ENCODE data around the gene RAD9A. TPM values are rescaled to one million over a fixed set of nuclear protein-coding genes. Genes with fewer than 3 reads are reported as not detected.

The RAD9A gene
- total RNA-seq, 2 donors from 2014 or later = 30.2 to 49.4 TPM

DNA sequence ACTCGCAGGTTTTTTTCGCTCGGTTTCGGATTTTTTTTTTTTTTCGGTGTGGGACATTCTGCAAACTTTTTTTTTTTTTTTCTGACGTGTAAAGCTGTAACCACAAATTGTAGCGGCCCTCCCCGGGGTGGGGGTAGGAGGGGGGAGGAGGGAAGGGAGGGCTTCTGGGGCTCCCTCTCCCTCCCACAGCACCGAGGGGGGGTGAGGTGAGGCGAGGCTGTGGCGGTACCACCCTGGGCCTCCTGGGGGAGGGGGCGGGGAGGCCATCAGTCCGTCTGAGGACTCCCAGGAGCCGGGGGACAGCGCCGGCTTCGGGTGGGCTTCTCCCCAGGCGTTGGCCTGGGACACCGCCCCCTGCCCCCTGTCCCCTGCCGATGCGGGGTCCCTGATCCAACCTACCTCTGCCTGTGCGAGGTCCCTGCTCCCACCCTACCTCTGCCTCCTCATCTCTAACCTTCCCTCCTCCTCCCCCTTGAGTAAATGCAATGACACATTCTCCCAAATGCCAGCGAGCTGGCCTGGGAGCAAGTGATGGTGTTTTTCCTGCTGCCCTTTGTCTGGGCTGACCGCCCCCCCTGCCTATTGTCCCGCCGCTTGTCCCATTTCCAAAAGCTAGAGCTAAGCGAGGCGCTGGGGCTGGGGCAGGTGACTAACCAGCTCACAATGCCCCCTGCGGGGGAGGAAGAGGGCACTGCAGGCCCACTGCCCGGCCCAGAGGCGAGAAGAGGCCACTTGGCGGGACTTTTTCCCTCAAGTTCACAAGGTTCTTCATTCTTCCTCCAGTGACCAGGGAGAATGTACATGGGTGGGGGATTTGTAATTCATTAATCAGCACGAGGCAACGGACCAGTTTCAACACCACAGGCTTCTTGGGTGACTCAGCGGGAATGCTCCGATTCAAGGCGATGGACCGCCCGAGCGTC, 17.9 kb upstream of the RAD9A start:
- Histone ChIP-seq H3K27me3 (replicated peaks; ENCODE audit: insufficient read depth) (no peaks in the 10 kb centered on the region), H3K9me3 (no peaks in the 10 kb centered on the region), H3K36me3 (no peaks in the 10 kb centered on the region), H3K4me3 (peak overlapping the region; percentile 70 to 81), H3K4me1 (replicated peaks) (peaks cover 19% of the 10 kb centered on the region), H3K27ac (peak overlapping the region; percentile 86 to 89)
- peak; percentile 75 for DNase-seq (ENCODE audit: low spot score)
- intact Hi-C loops (cut with DNase I) = loop anchor here (2.0 kb wide), 1 partner anchor 21 kb away; the partner anchor contains the start of gene POLD4
- WGBS = 13% methylated on average over 34 of the region's 40 CpGs
- TF ChIP-seq POLR2A (IDR thresholded peaks at IDR 0.05) (peak; percentile 37), POLR2AphosphoS5 (IDR thresholded peaks at IDR 0.05) (peak; percentile 73)
- TF ChIP-seq, protein P1, sequence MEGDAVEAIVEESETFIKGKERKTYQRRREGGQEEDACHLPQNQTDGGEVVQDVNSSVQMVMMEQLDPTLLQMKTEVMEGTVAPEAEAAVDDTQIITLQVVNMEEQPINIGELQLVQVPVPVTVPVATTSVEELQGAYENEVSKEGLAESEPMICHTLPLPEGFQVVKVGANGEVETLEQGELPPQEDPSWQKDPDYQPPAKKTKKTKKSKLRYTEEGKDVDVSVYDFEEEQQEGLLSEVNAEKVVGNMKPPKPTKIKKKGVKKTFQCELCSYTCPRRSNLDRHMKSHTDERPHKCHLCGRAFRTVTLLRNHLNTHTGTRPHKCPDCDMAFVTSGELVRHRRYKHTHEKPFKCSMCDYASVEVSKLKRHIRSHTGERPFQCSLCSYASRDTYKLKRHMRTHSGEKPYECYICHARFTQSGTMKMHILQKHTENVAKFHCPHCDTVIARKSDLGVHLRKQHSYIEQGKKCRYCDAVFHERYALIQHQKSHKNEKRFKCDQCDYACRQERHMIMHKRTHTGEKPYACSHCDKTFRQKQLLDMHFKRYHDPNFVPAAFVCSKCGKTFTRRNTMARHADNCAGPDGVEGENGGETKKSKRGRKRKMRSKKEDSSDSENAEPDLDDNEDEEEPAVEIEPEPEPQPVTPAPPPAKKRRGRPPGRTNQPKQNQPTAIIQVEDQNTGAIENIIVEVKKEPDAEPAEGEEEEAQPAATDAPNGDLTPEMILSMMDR (IDR thresholded peaks at IDR 0.05) = peak in 3 of 4 experiments; percentile 42 to 79 (median 68)

DNA sequence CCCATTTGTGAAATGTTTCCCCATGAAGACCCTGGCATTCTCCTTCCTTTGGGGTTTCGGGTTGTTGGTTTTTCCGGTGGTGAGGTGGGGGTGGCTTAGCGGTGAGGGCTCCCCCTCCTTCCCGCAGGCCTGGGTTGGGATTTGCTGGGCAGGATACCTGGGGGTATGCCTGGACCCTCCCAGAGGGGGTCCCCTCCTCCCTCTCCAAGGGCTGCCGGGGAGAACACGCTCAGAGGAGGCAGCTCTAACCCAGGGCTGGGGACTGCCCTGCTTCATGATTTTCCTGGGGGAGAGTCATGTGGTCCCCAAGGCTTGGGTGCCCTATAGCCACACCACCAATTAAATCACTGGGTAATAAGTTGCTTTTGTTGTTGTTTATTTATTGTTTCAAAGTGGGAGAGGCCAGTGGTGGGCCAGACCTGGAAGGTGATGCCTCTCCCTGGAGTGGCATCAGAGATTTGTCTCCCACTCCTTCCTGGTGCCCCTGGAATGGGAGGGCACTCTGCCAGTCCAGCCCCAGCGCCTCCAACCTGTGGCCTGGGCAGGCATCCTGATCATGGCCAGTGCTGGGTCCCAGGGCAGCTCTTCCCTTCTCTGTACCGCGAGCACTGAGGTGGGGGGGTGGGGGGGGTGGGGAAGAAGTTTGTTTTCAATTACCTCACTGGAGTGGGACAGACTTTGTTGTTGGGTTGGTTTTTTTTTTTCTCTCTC, 17.1 kb upstream of the RAD9A start:
- TF ChIP-seq POLR2AphosphoS5 (IDR thresholded peaks at IDR 0.05) (no peak), POLR2A (IDR thresholded peaks at IDR 0.05) (no peak)
- TF ChIP-seq, protein P1 (IDR thresholded peaks at IDR 0.05) = no peak
- Histone ChIP-seq H3K9me3 (no peaks in the 10 kb centered on the region), H3K4me3 (peak overlapping the region in 1 of 2 donors; percentile 70), H3K27me3 (replicated peaks; ENCODE audit: insufficient read depth) (no peaks in the 10 kb centered on the region), H3K27ac (peak overlapping the region in 1 of 2 donors; percentile 86), H3K4me1 (replicated peaks) (peaks cover 19% of the 10 kb centered on the region), H3K36me3 (no peaks in the 10 kb centered on the region)
- no peak for DNase-seq (ENCODE audit: low spot score)
- intact Hi-C loops (cut with DNase I) = loop anchor here (2.0 kb wide), 1 partner anchor 22 kb away; the partner anchor contains the start of gene POLD4
- WGBS = 45% methylated on average over 9 of the region's 9 CpGs

DNA sequence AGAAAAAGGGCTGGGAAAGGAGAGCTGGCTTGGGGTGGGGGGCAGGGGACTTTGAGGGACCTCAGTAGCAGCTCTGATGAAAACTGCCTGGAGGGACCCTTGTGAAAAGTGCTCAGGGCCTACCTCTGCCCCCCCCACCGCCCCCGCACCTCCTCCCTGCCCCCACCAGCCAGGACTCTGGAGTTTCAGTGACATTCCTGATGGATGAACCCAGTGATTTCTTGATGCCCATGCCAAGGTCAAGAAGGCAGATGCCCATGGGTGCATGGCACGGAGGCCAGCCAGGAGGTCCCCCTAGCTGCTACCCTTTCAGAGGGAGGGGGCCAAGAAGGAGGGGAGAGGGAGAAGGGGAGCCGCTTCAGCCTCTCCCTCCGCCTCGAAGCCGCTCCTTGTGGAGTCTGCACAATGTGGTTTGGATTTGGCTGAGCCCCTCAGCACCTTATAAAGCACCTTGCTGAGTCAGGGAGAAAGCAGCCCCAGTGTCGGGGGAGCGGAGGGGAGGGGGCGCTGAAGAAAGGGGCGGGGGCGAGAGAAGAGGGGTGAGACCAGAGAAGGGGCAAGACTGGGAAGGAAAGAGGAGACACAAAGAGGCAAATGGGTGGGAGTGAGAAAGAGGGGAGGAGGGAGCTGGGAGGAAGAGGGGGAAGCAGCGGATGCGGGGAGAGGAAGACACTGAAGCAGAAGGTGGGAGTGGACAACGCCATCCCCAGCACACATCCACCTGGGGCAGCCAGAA, 16.3 kb upstream of the RAD9A start:
- intact Hi-C loops (cut with DNase I) = loop anchor here (2.0 kb wide), 1 partner anchor 23 kb away; the partner anchor contains the start of gene POLD4
- Histone ChIP-seq H3K9me3 (no peaks in the 10 kb centered on the region), H3K4me3 (no peak overlapping the region), H3K27ac (no peak overlapping the region), H3K36me3 (no peaks in the 10 kb centered on the region), H3K27me3 (replicated peaks; ENCODE audit: insufficient read depth) (no peaks in the 10 kb centered on the region), H3K4me1 (replicated peaks) (peaks cover 17% of the 10 kb centered on the region)
- 50% methylated on average over 14 of the region's 15 CpGs for WGBS
- no peak for DNase-seq (ENCODE audit: low spot score)
- TF ChIP-seq, protein P1 (IDR thresholded peaks at IDR 0.05) = no peak
- no peak for TF ChIP-seq POLR2AphosphoS5 (IDR thresholded peaks at IDR 0.05)
- no peak for TF ChIP-seq POLR2A (IDR thresholded peaks at IDR 0.05)

DNA sequence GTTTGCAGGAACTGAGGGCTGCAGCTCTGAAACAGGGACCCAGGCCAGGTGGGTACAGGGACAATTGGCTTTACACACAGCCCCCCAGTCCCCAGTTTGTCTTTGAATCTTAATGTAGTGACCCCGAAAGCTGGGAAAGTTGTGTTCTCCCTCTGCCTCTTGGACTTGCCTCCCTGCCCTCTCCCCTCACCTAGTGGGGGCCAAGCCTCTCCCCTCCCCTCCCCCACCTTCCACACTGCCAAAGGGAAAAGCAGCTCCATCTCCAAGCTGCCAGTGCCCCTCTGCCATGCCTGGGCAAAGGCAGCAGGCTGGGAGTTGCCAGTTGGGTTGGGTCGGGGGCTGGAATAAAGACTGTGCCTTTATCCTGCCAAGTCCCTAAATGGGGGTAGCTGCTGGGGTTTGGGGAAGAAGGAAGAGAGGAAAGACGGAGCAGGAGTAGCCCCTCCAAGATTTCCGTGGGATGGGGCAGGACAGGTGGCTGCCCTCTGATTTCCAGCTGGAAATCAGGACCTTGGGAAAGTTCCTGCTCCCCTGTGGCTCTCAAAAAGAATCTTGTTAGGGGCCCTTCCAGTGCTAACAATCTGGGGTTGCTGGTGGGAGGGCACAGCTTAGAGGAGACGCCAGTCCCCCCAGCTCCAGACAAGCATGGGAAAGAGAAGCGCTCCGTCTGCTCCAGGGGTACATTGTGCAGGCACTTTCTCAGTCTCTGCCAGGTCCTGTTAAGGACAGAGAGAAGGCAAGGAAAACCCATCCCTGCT, 15.5 kb upstream of the RAD9A start:
- intact Hi-C loops (cut with DNase I) = no loop called here
- H3K36me3 ChIP-seq = no peaks in the 10 kb centered on the region
- WGBS = 73% methylated on average over 7 of the region's 7 CpGs
- no peak overlapping the region for H3K4me3 ChIP-seq
- H3K4me1 ChIP-seq (replicated peaks) = peaks cover 14% of the 10 kb centered on the region
- H3K9me3 ChIP-seq = no peaks in the 10 kb centered on the region
- no peaks in the 10 kb centered on the region for H3K27me3 ChIP-seq (replicated peaks; ENCODE audit: insufficient read depth)
- DNase-seq (ENCODE audit: low spot score) = no peak
- TF ChIP-seq POLR2AphosphoS5 (IDR thresholded peaks at IDR 0.05) = no peak
- no peak overlapping the region for H3K27ac ChIP-seq

All from prostate gland (tissue), 2 donors.